Measurements from ENCODE around the gene TAPBPL. TPM values are rescaled to one million over a fixed set of nuclear protein-coding genes. Genes with fewer than 3 reads are reported as not detected.

Gene TAPBPL
- polyA plus RNA-seq, 1 of the 3 experiments (the other 2 are of a cell fraction), result 24.1 TPM

DNA sequence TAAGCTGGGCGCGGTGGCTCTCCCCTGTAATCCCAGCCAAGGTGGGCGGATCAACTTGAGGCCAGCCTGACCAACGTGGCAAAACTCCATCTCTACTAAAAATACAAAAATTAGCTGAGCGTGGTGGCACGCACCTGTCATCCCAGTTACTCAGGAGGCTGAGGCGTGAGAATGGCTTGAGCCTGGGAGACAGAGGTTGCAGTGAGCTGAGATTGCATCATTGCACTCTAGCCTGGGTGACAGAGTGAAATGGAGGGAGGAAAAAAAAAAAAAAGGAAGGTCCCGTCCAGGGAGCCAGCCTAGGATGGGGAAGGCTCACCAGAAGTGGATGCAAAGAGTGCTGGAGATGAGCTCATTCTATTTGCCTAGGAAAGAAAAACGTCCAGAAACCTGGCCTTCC, 9.0 kb upstream of the TAPBPL start:
- Histone ChIP-seq H3K9me3 (no peaks in the 10 kb centered on the region), H3K4me3 (ENCODE audit: low read depth in 2 of 2, low read length in 1 of 2) (no peak overlapping the region), H3K4me1 (ENCODE audit: control insufficient read depth in 1 of 2, insufficient read depth in 2 of 2, low read depth in 1 of 2, low read length in 1 of 2) (no peaks in the 10 kb centered on the region), H3K9me2 (no peaks in the 10 kb centered on the region), H4K20me1 (ENCODE audit: insufficient read depth) (no peaks in the 10 kb centered on the region), H3K79me2 (ENCODE audit: insufficient read depth) (no peaks in the 10 kb centered on the region), H3F3A (replicated peaks; ENCODE audit: insufficient read depth) (no peaks in the 10 kb centered on the region), H3K9ac (no peak overlapping the region), H3K27ac (ENCODE audit: low read depth in 2 of 2, low read length in 1 of 2) (no peak overlapping the region), H3K36me3 (replicated peaks in 1 of 2; ENCODE audit: control insufficient read depth in 1 of 2, insufficient read depth in 2 of 2, low read length in 1 of 2) (no peaks in the 10 kb centered on the region), H3K4me2 (no peak overlapping the region), H3K27me3 (ENCODE audit: insufficient read depth) (no peaks in the 10 kb centered on the region), H2AFZ (ENCODE audit: low read depth) (no peak overlapping the region)
- CTCF ChIA-PET, result interaction anchor here (0.7 to 2.5 kb wide), 4 partner anchors 16 to 111 kb away, joined by 3 to 14 read pairs (median 4); no protein-coding TSS in a partner anchor
- POLR2A ChIA-PET, result interaction anchor here (1.7 kb wide), 1 partner anchor 9 kb away, joined by 4 read pairs; the partner anchor contains the start of gene TAPBPL
- no peak for DNase-seq
- TF ChIP-seq FOXJ3 (CRISPR knock-in tag; IDR thresholded peaks at IDR 0.05) (no peak), EP300 (IDR thresholded peaks at IDR 0.05; ENCODE audit: borderline replicate concordance in 1 of 2, low read depth in 1 of 2, low read length in 1 of 2) (no peak), FOXM1 (IDR thresholded peaks at IDR 0.05; ENCODE audit: low read depth) (no peak), ELF1 (IDR thresholded peaks at IDR 0.05) (no peak), JUND (IDR thresholded peaks at IDR 0.05) (no peak), SMC3 (IDR thresholded peaks at IDR 0.05; ENCODE audit: low read depth, low read length) (no peak), GATA2 (CRISPR knock-in tag; IDR thresholded peaks at IDR 0.05) (no peak), RAD21 (IDR thresholded peaks at IDR 0.05; ENCODE audit: low read length) (no peak), EZH2phosphoT487 (IDR thresholded peaks at IDR 0.05; ENCODE audit: borderline replicate concordance, low read depth) (no peak), CTCF (IDR thresholded peaks at IDR 0.05) (no peak), GABPA (IDR thresholded peaks at IDR 0.05; ENCODE audit: low read depth) (no peak), CHD2 (IDR thresholded peaks at IDR 0.05; ENCODE audit: low read length, partially characterized antibody) (no peak), MXI1 (IDR thresholded peaks at IDR 0.05; ENCODE audit: low read depth, low read length) (no peak), TCF12 (IDR thresholded peaks at IDR 0.05) (no peak)
- TF ChIP-seq, protein P1, sequence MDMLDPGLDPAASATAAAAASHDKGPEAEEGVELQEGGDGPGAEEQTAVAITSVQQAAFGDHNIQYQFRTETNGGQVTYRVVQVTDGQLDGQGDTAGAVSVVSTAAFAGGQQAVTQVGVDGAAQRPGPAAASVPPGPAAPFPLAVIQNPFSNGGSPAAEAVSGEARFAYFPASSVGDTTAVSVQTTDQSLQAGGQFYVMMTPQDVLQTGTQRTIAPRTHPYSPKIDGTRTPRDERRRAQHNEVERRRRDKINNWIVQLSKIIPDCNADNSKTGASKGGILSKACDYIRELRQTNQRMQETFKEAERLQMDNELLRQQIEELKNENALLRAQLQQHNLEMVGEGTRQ (IDR thresholded peaks at IDR 0.05; ENCODE audit: borderline replicate concordance, low read depth, low read length), result no peak
- TF ChIP-seq, protein P2, sequence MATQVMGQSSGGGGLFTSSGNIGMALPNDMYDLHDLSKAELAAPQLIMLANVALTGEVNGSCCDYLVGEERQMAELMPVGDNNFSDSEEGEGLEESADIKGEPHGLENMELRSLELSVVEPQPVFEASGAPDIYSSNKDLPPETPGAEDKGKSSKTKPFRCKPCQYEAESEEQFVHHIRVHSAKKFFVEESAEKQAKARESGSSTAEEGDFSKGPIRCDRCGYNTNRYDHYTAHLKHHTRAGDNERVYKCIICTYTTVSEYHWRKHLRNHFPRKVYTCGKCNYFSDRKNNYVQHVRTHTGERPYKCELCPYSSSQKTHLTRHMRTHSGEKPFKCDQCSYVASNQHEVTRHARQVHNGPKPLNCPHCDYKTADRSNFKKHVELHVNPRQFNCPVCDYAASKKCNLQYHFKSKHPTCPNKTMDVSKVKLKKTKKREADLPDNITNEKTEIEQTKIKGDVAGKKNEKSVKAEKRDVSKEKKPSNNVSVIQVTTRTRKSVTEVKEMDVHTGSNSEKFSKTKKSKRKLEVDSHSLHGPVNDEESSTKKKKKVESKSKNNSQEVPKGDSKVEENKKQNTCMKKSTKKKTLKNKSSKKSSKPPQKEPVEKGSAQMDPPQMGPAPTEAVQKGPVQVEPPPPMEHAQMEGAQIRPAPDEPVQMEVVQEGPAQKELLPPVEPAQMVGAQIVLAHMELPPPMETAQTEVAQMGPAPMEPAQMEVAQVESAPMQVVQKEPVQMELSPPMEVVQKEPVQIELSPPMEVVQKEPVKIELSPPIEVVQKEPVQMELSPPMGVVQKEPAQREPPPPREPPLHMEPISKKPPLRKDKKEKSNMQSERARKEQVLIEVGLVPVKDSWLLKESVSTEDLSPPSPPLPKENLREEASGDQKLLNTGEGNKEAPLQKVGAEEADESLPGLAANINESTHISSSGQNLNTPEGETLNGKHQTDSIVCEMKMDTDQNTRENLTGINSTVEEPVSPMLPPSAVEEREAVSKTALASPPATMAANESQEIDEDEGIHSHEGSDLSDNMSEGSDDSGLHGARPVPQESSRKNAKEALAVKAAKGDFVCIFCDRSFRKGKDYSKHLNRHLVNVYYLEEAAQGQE (IDR thresholded peaks at IDR 0.05; ENCODE audit: low read depth, low read length), result no peak
- TF ChIP-seq, protein P3, sequence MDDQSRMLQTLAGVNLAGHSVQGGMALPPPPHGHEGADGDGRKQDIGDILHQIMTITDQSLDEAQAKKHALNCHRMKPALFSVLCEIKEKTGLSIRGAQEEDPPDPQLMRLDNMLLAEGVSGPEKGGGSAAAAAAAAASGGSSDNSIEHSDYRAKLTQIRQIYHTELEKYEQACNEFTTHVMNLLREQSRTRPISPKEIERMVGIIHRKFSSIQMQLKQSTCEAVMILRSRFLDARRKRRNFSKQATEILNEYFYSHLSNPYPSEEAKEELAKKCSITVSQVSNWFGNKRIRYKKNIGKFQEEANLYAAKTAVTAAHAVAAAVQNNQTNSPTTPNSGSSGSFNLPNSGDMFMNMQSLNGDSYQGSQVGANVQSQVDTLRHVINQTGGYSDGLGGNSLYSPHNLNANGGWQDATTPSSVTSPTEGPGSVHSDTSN (IDR thresholded peaks at IDR 0.05), result no peak
- WGBS (ENCODE audit: low lambda C conversion rate), result 84% methylated on average over 9 of the region's 9 CpGs

Measured in SK-N-SH (cell line).